NAMALWA (cell line): ENCODE data around the gene PAM16.

Experiments
- DNase-seq: peaks from one replicate; pipeline ENCODE4 v3.0.0-alpha.2; 2015; ENCODE audit warnings: low spot score

PAM16 gene

DNA sequence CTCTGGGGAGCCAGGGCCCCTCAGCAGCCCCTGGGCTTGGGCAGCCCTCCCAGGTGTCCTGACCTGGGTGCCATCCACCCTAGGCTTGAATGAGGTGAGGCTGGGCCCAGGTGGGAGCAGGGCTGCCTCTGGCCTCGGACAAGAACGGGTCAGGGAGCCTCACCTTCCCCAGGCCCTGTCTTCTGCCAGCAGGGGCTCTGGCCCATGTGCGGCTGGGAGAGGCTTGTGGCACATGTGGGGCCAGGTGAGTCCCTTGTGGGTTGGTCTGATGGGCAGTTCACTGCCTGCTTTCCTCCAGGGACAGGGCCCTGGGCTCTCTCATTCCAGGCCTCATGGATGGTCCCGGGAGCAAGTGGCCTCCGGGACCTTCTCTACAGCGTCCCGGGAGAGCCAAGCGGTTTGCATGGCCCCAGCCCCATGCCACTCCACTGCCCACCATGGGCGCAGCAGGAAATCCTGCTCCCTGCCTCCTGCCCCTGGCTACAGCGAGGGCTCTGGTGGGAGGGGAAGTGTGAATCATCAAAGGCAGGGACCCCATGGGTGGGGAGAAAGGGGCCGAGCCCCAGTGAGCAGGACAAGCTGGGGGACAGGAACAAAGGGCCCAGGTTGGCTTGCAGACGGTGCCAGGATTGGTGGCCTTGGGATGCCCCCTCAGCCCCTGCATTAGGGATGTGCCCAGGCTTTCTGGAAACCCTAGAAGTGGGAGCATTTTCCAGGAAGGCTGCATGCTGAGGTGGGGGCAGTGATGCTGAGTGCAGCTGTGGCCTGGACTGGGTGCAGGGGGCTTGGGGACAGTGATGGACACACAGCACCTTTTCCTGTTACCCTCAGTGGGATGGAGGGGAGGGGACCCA, 32.7 kb upstream of the PAM16 start:
- no peak for DNase-seq

DNA sequence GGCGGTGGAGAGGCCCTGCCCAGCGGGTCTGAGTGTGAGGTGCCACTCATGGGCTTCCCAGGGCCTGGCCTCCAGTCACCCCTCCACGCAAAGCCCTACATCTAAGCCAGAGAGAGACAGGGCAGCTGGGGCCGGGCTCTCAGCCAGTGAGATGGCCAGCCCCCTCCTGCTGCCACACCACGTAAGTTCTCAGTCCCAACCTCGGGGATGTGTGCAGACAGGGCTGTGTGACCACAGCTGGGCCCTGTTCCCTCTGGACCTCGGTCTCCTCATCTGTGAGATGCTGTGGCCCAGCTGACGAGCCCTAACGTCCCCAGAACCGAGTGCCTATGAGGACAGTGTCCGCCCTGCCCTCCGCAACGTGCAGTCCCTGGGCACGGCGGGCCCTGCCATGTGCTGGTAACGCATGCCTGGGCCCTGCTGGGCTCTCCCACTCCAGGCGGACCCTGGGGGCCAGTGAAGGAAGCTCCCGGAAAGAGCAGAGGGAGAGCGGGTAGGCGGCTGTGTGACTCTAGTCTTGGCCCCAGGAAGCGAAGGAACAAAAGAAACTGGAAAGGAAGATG, 31.8 kb upstream of the PAM16 start:
- no peak for DNase-seq

DNA sequence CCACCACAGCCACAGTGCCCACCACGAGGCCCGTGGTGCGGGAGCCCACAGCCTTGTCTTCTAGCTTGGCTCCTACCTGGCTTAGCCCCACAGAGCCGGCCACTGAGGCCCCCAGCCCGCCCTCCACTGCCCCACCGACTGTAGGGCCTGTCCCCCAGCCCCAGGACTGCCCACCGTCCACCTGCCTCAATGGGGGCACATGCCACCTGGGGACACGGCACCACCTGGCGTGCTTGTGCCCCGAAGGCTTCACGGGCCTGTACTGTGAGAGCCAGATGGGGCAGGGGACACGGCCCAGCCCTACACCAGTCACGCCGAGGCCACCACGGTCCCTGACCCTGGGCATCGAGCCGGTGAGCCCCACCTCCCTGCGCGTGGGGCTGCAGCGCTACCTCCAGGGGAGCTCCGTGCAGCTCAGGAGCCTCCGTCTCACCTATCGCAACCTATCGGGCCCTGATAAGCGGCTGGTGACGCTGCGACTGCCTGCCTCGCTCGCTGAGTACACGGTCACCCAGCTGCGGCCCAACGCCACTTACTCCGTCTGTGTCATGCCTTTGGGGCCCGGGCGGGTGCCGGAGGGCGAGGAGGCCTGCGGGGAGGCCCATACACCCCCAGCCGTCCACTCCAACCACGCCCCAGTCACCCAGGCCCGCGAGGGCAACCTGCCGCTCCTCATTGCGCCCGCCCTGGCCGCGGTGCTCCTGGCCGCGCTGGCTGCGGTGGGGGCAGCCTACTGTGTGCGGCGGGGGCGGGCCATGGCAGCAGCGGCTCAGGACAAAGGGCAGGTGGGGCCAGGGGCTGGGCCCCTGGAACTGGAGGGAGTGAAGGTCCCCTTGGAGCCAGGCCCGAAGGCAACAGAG, 31.0 kb upstream of the PAM16 start:
- DNase-seq, result no peak

DNA sequence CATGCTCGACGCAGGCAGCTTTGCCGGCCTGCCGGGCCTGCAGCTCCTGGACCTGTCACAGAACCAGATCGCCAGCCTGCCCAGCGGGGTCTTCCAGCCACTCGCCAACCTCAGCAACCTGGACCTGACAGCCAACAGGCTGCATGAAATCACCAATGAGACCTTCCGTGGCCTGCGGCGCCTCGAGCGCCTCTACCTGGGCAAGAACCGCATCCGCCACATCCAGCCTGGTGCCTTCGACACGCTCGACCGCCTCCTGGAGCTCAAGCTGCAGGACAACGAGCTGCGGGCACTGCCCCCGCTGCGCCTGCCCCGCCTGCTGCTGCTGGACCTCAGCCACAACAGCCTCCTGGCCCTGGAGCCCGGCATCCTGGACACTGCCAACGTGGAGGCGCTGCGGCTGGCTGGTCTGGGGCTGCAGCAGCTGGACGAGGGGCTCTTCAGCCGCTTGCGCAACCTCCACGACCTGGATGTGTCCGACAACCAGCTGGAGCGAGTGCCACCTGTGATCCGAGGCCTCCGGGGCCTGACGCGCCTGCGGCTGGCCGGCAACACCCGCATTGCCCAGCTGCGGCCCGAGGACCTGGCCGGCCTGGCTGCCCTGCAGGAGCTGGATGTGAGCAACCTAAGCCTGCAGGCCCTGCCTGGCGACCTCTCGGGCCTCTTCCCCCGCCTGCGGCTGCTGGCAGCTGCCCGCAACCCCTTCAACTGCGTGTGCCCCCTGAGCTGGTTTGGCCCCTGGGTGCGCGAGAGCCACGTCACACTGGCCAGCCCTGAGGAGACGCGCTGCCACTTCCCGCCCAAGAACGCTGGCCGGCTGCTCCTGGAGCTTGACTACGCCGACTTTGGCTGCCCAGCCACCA, 30.2 kb upstream of the PAM16 start:
- DNase-seq, result no peak

DNA sequence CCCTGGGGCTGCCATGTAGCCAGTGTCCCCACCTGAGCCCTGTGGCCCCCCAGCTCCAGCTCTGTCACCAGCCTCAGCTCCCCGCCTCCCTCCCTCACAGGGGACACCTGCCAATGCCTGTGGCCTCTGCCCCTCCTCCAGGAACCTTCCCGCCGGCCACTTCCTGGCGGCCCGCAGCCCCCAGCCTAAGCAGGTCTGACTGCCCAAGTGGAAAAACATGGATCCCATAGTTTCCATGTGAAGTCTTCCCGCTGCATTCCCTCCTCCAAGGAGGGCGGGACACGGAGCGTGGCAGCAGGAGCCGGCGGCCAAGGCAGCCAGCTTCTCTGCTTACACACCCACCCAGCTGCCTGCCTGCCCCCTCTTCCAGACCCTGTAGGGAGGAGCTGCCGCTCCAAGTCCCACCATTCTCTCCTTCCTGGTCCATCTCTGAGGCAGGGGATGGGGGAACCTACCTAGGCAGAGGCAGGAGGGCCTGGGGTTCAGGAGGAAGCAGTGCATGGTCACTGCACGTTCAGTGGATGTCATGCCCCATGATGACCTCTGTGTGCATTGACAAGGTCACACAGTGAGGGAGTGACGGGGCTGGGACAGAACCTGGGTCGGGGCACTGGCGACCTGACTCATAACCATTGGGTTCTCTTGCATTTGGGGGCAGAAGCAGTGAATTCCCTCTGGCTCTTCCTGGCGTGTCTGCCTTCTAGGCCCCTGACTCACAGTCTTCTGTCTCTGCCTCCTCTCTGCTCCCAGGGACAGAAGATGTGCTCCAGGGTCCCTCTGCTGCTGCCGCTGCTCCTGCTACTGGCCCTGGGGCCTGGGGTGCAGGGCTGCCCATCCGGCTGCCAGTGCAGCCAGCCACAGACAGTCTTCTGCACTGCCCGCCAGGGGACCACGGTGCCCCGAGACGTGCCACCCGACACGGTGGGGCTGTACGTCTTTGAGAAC, 29.3 kb upstream of the PAM16 start:
- DNase-seq, result no peak

DNA sequence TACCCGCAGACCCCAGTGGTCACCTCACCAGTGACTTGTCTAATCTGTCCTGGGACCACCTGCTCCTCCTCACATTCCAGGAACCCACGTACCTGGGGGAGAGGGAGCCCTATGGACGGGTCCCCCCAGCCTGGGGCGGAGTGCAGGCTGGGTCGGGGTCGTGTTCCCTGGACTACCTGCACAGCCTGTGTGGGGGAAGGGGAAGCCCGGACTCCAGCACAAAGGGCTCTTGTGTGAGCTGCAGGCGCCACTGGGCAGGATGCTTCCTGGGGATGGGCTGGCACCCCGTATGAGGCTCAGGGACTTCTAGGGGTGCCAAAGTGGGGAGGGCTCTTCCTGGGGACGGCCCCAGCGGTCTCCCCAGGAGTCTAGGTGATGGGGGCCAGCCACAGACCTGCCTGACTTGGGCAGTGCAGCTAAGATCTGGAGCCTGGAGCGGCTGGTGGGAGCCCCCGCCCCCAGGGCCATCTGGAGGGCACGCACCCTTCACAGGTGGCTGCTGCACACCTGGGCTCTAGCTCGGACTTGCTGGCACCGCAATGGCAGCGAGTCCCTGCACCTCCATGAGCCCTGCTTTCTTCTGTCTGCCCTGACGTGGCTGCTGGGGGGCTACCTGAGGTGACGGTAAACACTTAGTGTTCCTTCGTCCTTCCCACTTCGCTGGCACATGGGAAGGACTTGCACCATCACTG, 28.0 kb upstream of the PAM16 start:
- no peak for DNase-seq

DNA sequence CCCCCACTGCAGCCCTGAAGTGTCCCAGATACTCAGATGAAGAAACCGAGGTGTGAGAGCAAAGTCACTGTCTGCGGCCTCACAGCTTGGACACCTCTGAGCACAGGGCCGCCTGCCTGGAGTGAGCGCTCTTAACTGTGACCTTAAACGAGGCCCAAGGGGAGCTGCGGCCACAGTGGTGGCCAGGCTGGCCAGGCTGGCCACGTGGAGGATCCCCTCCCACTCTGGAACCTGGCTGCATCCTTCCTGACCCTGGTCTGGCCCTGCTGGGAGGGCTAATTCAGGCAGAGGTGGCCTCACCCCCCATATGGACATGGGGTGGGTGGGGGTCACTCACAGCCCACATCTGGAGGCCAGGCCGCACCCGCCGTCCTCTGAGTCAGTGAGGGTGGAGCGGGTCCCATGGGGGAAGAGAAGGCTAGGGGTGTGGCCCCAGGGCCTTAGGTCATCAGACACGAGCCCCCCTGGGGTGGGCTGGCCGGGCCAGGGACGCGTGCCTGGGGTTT, 27.1 kb upstream of the PAM16 start:
- no peak for DNase-seq

DNA sequence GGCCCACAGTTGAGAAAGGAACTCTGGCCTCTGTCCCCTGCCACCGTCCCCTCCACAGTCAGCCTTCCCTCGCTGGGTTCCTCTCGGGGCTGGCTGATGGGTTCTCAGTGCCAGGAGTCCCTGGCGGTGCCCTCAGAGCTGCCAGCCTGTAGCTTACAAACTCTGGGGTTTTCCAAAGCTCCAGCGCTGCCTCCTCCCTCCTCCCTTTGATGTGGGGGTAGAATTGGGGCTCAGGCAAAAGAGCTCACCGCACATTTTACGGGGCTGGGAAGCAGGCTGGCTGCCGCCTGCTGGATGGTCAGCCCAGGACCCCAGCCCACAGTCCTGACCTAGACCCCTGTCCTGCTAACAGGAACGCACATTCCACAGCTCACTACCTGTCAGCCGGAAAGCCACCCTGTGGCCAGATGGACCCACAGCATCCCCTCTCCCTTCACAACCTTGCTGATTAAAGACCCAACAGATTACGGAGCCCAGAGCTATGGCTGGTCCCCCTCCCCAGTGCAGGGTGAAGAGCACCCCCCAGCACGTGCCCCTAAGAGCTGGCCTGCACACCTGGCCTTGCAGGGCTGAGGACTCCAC, 26.5 kb upstream of the PAM16 start:
- DNase-seq, result no peak

DNA sequence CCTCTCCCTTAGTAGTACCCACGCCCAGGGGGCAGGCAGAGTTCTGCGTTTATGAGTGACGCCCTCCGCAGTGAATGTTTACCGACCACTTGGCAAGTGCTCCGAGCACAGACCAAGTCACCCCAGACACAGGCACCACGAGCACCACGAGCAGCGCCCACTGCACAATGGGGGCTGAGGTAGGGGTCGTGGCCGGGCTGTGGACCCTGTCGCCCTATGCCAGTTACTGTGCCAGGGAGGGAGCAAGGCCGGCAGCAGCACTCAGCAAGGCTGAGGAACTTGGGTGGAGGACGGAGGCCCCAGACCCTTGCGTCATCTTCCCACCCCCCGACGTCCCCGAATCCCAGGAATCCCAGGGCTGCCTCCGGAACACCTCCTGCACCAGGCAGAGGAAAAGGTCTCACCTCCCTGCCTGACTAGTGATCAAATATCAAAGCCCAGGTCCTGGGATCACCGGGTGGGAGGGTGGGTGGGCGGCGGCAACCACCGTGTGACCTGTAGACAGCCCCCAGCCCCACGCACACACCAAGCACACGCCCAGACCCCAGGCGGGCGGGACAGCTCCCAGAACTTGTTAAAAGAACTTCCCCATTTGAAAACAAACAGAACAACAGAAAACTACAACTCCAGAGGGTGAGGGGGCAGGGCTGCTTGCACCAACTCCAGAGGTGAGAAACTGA, 25.9 kb upstream of the PAM16 start:
- no peak for DNase-seq

DNA sequence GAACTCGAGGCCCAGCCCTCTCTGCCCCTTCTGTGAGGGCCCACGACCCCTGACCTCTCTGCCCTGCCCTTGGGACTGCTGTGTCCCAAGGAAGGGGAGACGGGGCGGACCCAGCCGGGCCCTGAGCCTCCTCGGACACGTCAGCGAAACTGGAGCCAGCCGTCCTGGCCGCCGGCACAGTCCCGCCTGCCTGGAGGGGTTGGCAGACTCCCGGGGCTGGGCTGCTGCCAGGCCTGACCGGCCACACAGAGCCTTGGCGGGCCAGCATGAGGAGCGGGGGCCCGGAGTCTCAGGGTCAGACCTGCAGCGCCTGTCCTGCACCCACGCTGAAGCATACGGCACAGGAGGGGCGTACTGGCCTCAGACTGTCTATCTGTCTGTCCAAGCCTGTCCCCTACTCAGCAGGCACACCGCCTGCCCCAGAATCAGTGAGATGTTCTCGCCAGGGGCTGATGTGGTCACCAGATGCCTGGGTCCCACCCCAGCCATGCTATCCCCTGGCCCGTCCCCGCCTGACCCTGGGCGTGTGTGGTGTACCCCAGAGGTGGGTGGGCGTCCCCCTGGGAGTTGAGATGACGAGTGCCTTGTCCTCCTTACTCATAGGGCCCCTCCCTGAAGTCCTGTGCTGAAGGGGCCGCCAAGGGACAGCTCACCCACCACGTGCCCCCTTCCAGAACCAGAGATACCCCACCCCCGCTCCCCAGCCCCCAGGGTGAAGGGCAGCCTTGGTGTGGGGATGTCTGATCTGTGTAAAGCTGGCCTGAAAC, 25.2 kb upstream of the PAM16 start:
- no peak for DNase-seq

DNA sequence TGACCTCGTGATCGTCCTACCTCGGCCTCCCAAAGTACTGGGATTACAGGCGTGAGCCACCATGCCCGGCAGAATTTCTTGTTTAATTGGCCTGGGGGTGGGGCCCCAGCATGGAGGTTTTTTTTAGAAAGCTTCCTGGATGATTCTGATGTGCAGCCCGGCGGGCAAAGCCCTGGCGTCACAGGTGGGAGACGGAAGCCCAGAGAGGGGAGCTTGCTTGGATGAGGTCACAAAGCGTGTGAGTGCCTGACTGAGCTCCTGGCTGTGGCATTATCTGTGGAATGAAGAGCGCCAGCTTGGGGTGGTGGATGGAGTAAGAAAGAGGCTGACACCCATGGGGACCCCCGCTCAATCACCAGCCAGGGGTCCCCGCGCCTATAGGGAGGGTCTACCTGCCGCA, 24.6 kb upstream of the PAM16 start:
- no peak for DNase-seq

DNA sequence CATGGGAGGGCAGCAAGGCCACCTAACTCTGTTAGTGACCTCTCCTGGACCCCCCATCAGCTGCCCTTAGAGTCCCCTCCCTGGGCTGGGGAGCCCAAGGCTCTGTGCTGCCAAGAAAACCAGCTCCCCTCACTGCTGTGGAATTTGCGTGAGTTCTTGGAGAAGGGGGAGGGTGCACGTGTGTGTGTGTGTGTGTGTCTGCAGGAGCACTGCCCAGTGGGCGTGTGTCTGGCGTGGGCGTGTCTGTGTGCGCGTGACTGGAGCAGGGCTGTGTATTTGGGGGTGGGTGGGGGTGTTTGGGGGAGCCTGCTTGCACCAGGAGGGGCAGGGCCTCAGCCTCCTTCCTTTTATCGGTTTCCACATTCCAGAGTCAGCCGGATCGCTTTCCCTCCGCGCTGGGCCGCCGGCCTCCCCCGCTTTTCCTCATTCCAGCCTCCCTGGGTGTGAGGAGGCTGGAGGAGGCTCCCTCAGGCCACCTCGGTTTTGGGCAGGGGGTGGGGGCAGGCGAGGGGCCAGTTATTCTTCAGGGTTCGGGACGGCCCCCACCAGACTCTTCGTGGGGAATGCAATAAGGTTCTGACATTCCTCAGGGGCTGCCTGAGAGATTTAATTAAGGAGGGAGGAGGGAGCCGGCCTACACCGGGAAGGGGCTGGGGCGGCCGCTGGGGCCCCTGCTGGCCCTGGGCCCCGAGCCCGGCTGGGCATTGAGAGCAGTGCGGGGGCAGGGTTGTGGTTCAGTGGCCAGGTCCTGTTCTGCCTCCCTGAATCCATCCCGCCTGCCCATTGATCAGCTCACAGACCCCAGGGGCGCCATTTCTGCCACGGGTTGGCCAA, 23.0 kb upstream of the PAM16 start:
- DNase-seq, result no peak

DNA sequence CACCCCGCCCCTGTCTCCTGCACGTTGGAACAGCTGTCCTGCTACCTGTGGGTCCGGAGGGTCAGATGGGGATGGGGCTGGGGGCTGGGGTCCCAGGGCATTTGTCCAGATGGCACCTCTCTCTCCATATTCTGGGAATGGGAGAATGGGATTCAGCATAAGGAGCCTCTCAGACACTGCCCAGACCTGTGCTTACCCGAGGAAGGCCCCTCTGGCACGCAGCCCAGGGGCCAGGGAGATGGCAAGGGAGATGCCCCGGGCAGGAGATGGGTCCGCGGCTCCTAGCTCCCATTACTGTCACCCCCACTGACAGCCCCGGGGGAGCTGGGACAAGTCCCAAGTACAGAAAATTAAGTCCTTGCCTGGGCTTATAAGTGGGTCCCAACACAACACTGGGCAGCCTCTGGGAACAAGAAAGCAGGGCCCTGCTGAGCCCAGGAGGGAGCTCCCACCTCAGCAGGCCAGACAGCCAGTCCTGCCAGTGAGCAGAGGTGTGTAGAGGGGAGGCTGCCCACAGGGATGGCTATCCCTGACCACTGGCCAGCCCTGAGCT, 22.3 kb upstream of the PAM16 start:
- no peak for DNase-seq

DNA sequence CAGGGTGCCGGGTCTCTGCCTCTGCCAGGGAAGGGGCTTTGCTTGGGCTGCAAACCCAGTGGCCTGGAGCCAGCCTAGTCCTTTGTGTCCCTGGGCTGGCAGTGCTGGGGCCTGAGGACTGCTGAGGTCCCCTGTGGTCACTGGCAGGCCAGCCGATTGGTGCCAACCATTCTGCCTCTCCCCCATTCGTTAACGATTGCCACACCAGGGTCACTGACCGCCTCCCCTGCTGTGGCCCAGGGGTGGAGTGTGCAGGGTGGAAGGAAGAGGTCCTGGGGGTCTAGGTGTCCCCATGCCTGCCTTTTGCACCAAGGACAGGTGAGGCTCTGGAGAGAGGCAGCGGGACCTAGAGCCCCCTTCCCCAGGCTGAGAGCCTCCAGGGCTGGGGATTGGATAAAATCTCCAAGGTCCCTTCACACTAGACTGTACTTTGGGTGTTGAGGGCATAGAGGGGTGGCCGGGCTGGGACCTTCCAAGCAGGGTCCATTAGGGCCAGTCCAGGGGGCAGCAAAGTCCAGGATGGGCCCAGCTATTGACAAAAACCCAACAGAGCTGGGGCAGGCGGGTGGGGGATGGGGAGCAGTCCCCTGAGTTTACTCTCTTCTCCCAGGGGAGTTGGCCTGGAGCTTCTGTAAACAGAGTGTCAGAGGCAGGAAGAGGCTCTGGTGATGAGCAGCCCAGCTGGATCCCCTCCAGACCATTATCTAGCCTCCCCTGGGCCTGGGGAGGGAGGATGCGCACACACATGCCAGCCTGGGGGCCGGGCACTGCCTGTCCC, 21.6 kb upstream of the PAM16 start:
- peak; percentile 50 for DNase-seq

DNA sequence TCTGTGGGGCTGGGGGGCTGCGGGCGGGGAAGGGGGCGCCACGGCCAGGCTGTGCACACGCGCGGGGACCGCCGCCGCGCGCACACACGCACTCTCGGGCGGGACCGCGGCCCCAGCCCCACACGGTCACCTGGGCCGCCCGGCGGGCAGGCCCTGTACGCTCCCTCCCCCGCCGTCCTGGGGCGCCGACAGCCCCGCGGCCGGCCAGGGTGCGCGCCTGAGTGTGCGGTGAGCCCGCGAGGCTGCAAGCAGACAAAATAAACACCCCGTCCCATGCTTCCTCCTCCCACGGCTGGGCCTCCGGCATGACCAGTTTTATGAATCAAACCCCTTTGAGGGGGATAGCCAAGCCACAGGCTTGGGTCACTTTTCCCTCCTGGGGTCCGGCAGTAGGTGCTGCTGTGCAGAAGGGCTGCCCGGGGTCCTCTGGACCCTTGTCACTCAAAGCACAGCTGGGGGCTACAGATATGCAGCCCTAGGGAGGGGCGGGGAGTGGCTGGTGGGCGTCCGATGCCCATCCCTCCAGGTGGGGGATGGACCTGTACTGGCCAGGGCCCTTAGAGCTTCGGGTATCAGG, 21.0 kb upstream of the PAM16 start:
- DNase-seq, result no peak
